Chondrocyte (in vitro differentiated cells): ENCODE measurements around the gene ANO1. TPM values are rescaled to one million over a fixed set of nuclear protein-coding genes. Genes with fewer than 3 reads are reported as not detected.
A peak's percentile ranks its signal among the peaks of the same experiment; 100 is the strongest.

Experiments used
- DNase-seq: peaks from one replicate; pipeline ENCODE4 v3.0.0; 2021; ENCODE audit warnings: mixed read lengths, low spot score
- H3K27ac Mint-ChIP-seq: one replicate; pipeline ENCODE4 v1.8.0; 2021; ENCODE audit warnings: mild to moderate bottlenecking, moderate library complexity, mixed read lengths; ENCODE audit not compliant: unreplicated experiment
- H3K27me3 Mint-ChIP-seq: 2 replicates; pipeline ENCODE4 v1.8.0; 2021; ENCODE audit warnings: low read depth, mixed read lengths
- H3K36me3 Mint-ChIP-seq: 2 replicates; pipeline ENCODE4 v1.8.0; 2021; ENCODE audit warnings: low read depth, mixed read lengths
- H3K4me1 Mint-ChIP-seq: 2 replicates; pipeline ENCODE4 v1.8.0; 2021; ENCODE audit warnings: low read depth, mild to moderate bottlenecking, mixed read lengths
- H3K4me3 Mint-ChIP-seq: one replicate; pipeline ENCODE4 v1.8.0; 2021; ENCODE audit warnings: mild to moderate bottlenecking, moderate library complexity, mixed read lengths; ENCODE audit not compliant: unreplicated experiment
- H3K9me3 Mint-ChIP-seq: 2 replicates; pipeline ENCODE4 v1.8.0; 2021; ENCODE audit warnings: low read depth, mixed read lengths
- total RNA-seq: library from RNA; stranded (reverse); gene quantifications from 3 replicates; pipeline ENCODE4 v1.2.1, GENCODE V29; 2021
- TF ChIP-seq, protein P1 (sequence below): fragments of 200-600 bp; sonication (generic); IDR thresholded peaks from 2 replicates; pipeline ENCODE4 v1.5.0; 2021; ENCODE audit warnings: antibody characterized with exemption, mild to moderate bottlenecking, moderate library complexity

The ANO1 gene
- total RNA-seq, 1 donor from 2014 or later: 1.5 TPM

DNA sequence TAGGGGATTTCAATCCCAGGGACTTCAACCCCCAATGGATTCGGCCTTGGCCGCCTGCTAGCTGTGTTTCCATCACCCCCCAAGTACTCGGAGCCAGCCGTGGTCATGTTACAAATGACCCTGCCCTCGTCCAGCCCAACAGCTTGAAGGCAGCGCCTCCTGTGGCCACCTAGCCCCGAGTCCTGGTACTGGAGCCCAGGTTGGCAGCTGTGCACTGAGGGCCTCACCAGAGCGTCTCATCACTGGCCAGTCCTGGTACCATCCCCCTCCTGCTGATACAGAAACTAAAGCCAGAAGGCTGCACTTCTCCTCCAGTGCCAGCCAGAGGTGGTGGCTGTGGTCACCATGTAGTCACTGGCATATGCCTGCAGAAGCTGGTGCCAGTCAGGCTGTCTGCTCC is 80.1 kb downstream of the ANO1 start:
- DNase-seq: no peak

DNA sequence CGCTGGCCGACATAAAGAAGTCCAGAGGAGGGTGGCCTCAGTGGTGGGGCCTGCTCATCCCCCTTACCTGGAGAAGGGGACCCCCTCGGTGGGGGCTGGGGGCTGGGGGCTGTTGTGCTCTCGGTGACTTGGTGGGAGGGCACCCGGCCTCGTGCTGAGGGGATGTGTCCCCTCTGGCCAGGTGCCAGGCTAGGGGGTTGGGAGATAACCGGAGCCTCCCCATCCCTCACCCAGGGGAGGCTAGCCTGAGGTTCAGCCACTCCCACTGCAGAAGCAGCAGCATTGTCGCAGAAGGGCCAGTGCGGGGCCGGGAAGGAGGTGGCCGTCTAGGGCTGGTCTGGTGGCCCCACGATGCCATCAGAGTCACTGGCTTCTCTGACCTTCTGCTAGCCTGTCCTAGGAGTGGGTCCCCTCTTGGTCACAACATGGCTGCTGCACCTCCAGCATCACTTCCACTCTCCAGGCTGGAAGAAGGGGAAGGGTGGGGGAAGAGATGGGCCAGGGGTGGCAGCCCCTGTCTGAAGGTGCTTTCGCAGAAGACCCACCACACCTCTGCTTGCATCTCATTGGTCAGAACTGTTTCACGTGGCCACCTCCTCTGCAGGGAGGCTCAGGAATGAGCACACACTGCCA is 80.8 kb downstream of the ANO1 start:
- TF ChIP-seq, protein P1, sequence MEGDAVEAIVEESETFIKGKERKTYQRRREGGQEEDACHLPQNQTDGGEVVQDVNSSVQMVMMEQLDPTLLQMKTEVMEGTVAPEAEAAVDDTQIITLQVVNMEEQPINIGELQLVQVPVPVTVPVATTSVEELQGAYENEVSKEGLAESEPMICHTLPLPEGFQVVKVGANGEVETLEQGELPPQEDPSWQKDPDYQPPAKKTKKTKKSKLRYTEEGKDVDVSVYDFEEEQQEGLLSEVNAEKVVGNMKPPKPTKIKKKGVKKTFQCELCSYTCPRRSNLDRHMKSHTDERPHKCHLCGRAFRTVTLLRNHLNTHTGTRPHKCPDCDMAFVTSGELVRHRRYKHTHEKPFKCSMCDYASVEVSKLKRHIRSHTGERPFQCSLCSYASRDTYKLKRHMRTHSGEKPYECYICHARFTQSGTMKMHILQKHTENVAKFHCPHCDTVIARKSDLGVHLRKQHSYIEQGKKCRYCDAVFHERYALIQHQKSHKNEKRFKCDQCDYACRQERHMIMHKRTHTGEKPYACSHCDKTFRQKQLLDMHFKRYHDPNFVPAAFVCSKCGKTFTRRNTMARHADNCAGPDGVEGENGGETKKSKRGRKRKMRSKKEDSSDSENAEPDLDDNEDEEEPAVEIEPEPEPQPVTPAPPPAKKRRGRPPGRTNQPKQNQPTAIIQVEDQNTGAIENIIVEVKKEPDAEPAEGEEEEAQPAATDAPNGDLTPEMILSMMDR: no peak
- Mint-ChIP-seq H3K36me3 (no peaks in the 10 kb centered on the region), H3K4me1 (peaks cover 22% of the 10 kb centered on the region), H3K9me3 (no peaks in the 10 kb centered on the region), H3K27me3 (peaks cover 10% of the 10 kb centered on the region), H3K27ac (no peak overlapping the region), H3K4me3 (no peak overlapping the region)
- DNase-seq: no peak

More for the DNA sequence above, 80.1 kb downstream of the ANO1 start:
- H3K9me3 Mint-ChIP-seq: no peaks in the 10 kb centered on the region
- peaks cover 5% of the 10 kb centered on the region for H3K27me3 Mint-ChIP-seq
- no peaks in the 10 kb centered on the region for H3K36me3 Mint-ChIP-seq
- H3K4me3 Mint-ChIP-seq: no peak overlapping the region
- no peak overlapping the region for H3K27ac Mint-ChIP-seq
- H3K4me1 Mint-ChIP-seq: peaks cover 22% of the 10 kb centered on the region
- TF ChIP-seq, protein P1: peak; percentile 76

DNA sequence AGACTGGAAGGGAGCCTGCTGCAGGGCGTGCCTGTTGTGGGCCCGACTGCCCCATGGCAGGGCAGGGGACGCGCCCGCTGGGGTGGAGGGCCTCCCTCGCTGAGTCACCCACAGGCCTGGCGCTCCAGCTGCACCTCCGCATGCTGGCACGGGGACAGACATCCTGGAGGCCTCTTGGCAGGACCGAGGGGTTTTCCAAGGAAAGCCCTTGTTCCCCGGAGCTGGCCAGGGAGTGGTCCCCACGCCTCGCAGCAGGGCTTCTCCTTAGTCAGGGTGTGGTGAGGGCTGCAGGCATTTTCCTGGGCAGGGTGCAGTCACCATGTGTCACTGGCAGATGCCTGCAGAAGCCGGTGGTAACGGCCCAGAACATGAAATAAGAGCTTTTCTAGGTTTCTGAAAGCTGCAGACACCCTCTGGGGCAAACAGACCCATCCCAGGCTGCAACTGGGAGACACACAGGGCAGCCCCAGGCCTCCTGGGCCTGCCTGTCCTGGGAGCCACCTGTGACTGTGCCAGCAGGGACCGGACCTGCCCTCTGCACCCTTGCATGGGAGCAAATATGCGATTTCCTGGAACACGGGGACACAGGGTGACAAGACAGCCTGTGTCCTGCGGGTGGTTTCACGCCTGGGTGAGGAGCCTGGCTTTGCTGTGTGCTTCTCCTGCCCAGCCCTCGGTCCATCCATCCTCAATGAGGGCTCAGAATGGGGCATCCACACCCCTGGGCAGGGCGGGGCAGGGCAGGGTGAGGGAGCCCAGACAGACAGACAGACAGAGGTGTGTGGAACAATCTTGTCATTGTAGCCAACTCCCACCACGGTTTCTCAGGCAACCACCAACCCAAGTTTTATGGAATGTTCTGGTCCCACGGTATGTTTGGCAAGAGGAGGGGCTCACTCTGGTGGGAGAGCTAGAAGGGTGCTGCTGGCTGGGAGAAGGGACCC is 81.8 kb downstream of the ANO1 start:
- no peak for DNase-seq
- no peak overlapping the region for H3K27ac Mint-ChIP-seq
- no peaks in the 10 kb centered on the region for H3K9me3 Mint-ChIP-seq

DNA sequence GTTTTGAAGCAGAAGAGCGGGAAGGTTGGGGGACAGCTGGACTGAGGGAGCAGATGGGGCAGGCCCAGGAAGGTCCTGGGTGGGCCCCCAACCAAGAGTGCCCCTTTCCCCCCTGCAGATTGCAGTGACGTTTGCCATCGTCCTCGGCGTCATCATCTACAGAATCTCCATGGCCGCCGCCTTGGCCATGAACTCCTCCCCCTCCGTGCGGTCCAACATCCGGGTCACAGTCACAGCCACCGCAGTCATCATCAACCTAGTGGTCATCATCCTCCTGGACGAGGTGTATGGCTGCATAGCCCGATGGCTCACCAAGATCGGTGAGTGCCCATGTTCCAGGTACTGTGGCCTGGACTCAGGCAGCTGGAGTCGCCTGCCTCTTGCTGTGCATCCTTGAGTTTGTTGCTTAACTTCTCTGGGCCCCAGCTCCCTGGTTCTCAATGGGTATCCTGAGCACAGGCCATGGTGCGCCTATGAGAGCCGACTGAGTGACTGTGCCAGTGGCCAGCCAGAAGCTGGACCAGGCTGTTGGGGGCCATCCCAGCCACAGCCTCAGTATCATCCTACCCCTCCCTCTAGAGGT is 83.0 kb downstream of the ANO1 start:
- TF ChIP-seq, protein P1: no peak
- H3K27me3 Mint-ChIP-seq: peaks cover 13% of the 10 kb centered on the region
- H3K4me3 Mint-ChIP-seq: no peak overlapping the region
- no peaks in the 10 kb centered on the region for H3K36me3 Mint-ChIP-seq
- no peak overlapping the region for H3K27ac Mint-ChIP-seq
- no peak for DNase-seq
- peaks cover 22% of the 10 kb centered on the region for H3K4me1 Mint-ChIP-seq
- no peaks in the 10 kb centered on the region for H3K9me3 Mint-ChIP-seq

More for the DNA sequence above, 81.8 kb downstream of the ANO1 start:
- TF ChIP-seq, protein P1: no peak
- H3K36me3 Mint-ChIP-seq: no peaks in the 10 kb centered on the region
- no peak overlapping the region for H3K4me3 Mint-ChIP-seq
- peaks cover 11% of the 10 kb centered on the region for H3K27me3 Mint-ChIP-seq
- peaks cover 22% of the 10 kb centered on the region for H3K4me1 Mint-ChIP-seq

DNA sequence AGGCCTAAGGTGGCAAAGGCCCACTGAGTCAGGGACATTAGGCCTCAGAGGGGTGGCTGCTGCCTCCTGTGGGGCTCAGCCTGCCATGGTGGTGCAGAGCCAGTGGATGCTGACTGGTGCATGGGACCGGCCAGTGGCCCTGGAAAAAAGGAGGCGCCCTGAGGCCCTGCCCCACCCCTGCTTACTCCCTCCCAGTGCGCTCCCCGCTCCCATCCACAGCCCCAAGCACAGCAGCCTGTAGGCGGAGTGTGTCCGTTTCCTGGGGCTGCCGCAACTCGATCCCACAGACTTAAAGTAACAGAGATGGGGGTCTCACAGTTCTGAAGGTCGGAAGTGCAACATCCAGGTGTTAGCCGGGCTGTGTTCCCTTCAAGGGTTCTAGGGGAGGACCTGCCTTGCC is 86.6 kb downstream of the ANO1 start:
- peak overlapping the region; percentile 49 for H3K27ac Mint-ChIP-seq
- H3K27me3 Mint-ChIP-seq: peaks cover 26% of the 10 kb centered on the region
- no peak for DNase-seq
- no peaks in the 10 kb centered on the region for H3K36me3 Mint-ChIP-seq
- TF ChIP-seq, protein P1: no peak
- peaks cover 11% of the 10 kb centered on the region for H3K4me1 Mint-ChIP-seq
- no peaks in the 10 kb centered on the region for H3K9me3 Mint-ChIP-seq
- no peak overlapping the region for H3K4me3 Mint-ChIP-seq
